Upper lobe of left lung (tissue), 6 donors: ENCODE measurements around the gene BRAT1. TPM values are rescaled to one million over a fixed set of nuclear protein-coding genes. Genes with fewer than 3 reads are reported as not detected.

Source experiments
- ATAC-seq, 2 donors: fragments of 200-7000 bp; cut with Tn5 transposase; one replicate each; pipeline ENCODE4 v1.9.1; 2022; ENCODE audit warnings: mild to moderate bottlenecking in 2 of 2, moderate library complexity in 2 of 2; ENCODE audit not compliant: low FRiP score in 2 of 2
- DNase-seq, 2 donors: peaks; one replicate each; pipeline ENCODE4 v3.0.0-alpha.2; 2019 to 2020
- H3K27ac ChIP-seq, 4 donors: fragments of 200-600 bp; sonication (generic); one replicate each; pipeline ENCODE4 v1.5.1; 2016 to 2019
- H3K27me3 ChIP-seq, 4 donors: fragments of 200-600 bp; sonication (generic); one replicate each; pipeline ENCODE4 v1.5.1; 2017 to 2019
- H3K36me3 ChIP-seq, 4 donors: fragments of 200-600 bp; sonication (generic); one replicate each; pipeline ENCODE4 v1.5.1; 2016 to 2019
- H3K4me1 ChIP-seq, 4 donors: fragments of 200-600 bp; sonication (generic); one replicate each; pipeline ENCODE4 v1.5.1; 2018 to 2019
- H3K4me3 ChIP-seq, 4 donors: fragments of 200-600 bp; sonication (generic); one replicate each; pipeline ENCODE4 v1.5.1; 2017 to 2019; ENCODE audit warnings: mild to moderate bottlenecking in 2 of 4, moderate library complexity in 1 of 4
- H3K9me3 ChIP-seq, 4 donors: fragments of 200-600 bp; sonication (generic); one replicate each; pipeline ENCODE4 v1.5.1; 2018 to 2019
- EP300 ChIP-seq, 4 donors: sonication (generic); formaldehyde crosslinking; IDR thresholded peaks; one replicate each; pipeline ENCODE4 v1.5.1; 2017; ENCODE audit warnings: antibody characterized with exemption in 4 of 4, control low read depth in 2 of 4
- POLR2A ChIP-seq, 4 donors: fragments of 450-650 bp; IDR thresholded peaks; one replicate each; pipeline ENCODE4 v1.5.1; 2016 to 2017; ENCODE audit warnings: antibody characterized with exemption in 4 of 4, mild to moderate bottlenecking in 2 of 4
- POLR2AphosphoS5 ChIP-seq, 2 donors: sonication (generic); formaldehyde crosslinking; IDR thresholded peaks; one replicate each; pipeline ENCODE4 v1.5.1; 2017; ENCODE audit warnings: antibody characterized with exemption in 2 of 2
- WGBS, 2 donors: methylation state at CpG; one replicate each; pipeline ENCODE4 v1.1.5; 2017 to 2018; 5-methylcytosine and 5-hydroxymethylcytosine counted together
- total RNA-seq, 6 donors: library from RNA; depleted of rRNA in 4 of 6; stranded (reverse); fragments of >200 nt in 4 of 6; gene quantifications; one replicate each; pipeline versions ENCODE4 v1.1.0 to v1.2.1, GENCODE V29; 2016 to 2021
- TF ChIP-seq, protein P1 (sequence below), 6 experiments: fragments of 450-650 bp in 4 of 6; fragments of 200-600 bp in 2 of 6; sonication (generic) in 2 of 6; IDR thresholded peaks; one replicate each; pipeline ENCODE4 v1.5.1; 2016 to 2019; ENCODE audit warnings: antibody characterized with exemption in 6 of 6
- donor health status: DM: no; HTN: no; CAD: no; lungs with moderate emphysema.
- donor health status: DM: no; HTN: yes; CAD: no; lungs with severe emphysema.

The BRAT1 gene
- total RNA-seq, 6 donors from 2014 or later = 23.9 to 68.3 (median 31.0) TPM

DNA sequence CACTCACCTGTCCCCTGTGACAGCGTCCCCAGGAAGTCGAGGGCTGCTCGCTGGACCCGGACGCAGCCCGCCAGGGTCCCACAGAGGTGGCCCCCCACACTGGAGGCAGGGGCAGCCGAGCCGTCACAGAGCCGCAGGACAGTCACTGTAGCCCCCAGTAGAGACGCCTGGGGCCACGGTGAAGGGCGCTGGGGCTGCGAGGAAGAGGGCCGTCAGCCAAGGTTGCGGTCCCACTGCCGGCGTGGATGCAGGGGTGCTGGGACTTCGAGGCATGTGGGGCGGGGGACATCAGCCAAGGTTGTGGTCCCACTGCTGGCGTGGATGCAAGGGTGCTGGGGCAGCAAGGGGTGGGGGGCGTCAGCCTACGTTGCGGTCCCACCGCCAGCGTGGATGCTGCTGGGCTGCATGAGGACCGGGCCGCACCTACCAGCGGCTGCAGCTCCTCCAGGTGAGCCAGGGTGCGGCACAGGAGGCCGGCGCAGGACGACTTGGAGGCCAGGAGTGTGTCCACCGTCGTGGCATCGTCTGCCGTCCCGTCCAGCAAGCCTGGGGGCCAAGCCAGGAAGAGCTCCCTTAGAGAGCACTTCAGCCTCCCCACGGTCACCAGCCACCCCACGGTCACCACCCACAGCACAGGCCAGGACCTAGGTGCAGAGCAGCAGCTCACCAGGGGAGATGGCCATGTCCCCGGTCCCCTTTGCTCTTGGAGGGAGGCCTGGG, 13.9 kb downstream of the BRAT1 start:
- TF ChIP-seq POLR2A (IDR thresholded peaks at IDR 0.05) (no peak), EP300 (IDR thresholded peaks at IDR 0.05) (no peak), POLR2AphosphoS5 (IDR thresholded peaks at IDR 0.05) (no peak)
- TF ChIP-seq, protein P1, sequence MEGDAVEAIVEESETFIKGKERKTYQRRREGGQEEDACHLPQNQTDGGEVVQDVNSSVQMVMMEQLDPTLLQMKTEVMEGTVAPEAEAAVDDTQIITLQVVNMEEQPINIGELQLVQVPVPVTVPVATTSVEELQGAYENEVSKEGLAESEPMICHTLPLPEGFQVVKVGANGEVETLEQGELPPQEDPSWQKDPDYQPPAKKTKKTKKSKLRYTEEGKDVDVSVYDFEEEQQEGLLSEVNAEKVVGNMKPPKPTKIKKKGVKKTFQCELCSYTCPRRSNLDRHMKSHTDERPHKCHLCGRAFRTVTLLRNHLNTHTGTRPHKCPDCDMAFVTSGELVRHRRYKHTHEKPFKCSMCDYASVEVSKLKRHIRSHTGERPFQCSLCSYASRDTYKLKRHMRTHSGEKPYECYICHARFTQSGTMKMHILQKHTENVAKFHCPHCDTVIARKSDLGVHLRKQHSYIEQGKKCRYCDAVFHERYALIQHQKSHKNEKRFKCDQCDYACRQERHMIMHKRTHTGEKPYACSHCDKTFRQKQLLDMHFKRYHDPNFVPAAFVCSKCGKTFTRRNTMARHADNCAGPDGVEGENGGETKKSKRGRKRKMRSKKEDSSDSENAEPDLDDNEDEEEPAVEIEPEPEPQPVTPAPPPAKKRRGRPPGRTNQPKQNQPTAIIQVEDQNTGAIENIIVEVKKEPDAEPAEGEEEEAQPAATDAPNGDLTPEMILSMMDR (IDR thresholded peaks at IDR 0.05) = no peak
- Histone ChIP-seq H3K4me1 (no peaks in the 10 kb centered on the region), H3K4me3 (no peak overlapping the region), H3K27ac (no peak overlapping the region), H3K27me3 (no peaks in the 10 kb centered on the region), H3K36me3 (peaks cover 17 to 85% (median 75%) of the 10 kb centered on the region in 4 donors), H3K9me3 (no peaks in the 10 kb centered on the region)
- ATAC-seq = no peak
- peak; percentile 21 to 81 for DNase-seq
- 94 to 95% methylated on average over 9 to 27 of the region's 40 CpGs for WGBS, 2 donors

DNA sequence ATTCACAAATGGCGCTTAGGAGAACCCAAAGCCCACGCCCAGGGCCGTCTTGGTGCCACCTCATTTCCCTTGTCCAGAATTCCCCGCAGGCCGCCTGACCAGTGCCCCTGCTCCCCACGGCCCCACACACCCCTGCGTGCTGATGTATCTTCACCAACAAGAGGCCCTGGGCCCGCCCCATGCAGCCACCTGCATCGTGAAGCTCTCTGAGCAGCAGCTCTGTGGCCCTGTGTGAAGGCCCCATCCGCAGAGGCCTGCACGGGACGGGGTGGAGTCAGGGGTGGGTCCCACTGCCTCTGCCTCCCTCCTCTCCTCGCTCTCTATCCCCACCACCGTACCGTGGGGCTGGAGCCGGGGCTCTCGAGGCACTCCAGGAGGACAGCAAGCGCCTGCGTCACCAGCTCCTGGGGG, 14.7 kb downstream of the BRAT1 start:
- Histone ChIP-seq H3K36me3 (peaks cover 17 to 77% (median 67%) of the 10 kb centered on the region in 4 donors), H3K4me3 (no peak overlapping the region), H3K27me3 (no peaks in the 10 kb centered on the region), H3K4me1 (no peaks in the 10 kb centered on the region), H3K27ac (no peak overlapping the region), H3K9me3 (no peaks in the 10 kb centered on the region)
- ATAC-seq (no peak), DNase-seq (peak in 1 of 2 donors; percentile 66)
- TF ChIP-seq POLR2AphosphoS5 (IDR thresholded peaks at IDR 0.05) (no peak), EP300 (IDR thresholded peaks at IDR 0.05) (no peak), POLR2A (IDR thresholded peaks at IDR 0.05) (no peak)
- TF ChIP-seq, protein P1 (IDR thresholded peaks at IDR 0.05) = no peak
- 93% methylated on average over 6 to 19 of the region's 19 CpGs for WGBS, 2 donors

DNA sequence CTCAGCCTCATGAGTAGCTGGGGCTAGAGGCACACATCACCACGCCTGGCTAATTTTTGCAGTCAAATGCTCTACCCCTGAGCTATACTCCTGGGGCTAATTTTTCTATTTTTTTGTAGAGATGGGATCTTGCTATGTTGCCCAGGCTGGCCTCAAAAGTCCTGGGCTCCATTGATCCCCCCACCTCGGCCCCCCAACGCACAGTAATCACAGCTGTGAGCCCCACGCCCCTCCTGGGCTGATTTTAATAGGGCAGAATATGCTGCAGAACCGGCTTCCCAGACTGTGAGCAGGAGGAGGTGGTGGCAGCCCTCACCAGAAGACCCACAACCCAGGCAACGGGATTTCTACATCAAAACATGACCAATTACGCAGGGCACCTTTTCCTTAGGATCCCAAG, 15.2 kb downstream of the BRAT1 start:
- no peak for TF ChIP-seq POLR2A (IDR thresholded peaks at IDR 0.05)
- no peak for TF ChIP-seq EP300 (IDR thresholded peaks at IDR 0.05)
- no peak for TF ChIP-seq POLR2AphosphoS5 (IDR thresholded peaks at IDR 0.05)
- TF ChIP-seq, protein P1 (IDR thresholded peaks at IDR 0.05) = no peak
- peaks cover 17 to 72% (median 65%) of the 10 kb centered on the region in 4 donors for H3K36me3 ChIP-seq

DNA sequence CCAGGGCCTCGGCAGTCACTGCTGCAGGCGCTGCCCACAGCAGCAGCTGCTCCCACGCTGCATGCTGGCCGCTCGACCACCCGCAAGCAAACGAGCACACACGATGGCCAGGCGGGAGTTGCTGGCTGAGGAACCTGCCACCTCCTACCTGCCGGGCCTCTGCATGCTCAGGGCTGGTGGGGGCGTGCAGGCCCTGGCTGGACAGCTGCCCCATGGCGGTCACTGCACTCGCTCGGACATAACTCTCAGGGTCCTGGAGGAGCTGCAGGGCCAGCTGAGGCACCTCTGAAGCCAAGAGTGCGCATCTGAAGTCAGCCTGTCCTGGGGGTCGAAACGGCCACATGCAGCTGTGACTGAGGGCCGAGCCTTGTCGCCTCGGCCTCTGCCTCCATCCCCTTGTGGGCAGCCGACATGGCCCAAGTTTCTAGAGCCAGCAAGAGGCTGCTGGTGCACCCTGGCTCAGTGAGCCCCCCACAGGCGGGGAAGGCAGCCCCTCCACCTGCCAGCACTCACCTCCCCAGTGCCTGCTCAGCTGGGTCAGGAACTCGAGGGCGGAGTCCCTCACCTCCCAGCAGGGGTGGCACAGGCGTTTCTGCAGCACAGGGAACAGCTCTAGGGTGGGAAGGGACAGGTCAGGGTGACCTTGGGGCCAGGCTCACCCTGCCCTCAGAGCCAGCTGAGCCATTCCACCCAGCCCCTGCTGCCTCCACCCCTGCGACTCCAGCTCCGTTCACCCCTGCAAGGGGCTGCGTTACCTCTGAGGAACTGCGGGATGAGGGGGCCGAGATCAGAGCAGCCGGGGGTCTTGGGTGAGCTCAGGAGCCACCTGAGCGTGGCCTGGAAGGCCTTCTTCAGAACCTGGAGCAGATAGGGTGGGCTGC, 16.1 kb downstream of the BRAT1 start:
- H3K27me3 ChIP-seq = no peaks in the 10 kb centered on the region
- no peak overlapping the region for H3K4me3 ChIP-seq
- H3K4me1 ChIP-seq = no peaks in the 10 kb centered on the region
- no peak for TF ChIP-seq POLR2AphosphoS5 (IDR thresholded peaks at IDR 0.05)
- no peak for TF ChIP-seq EP300 (IDR thresholded peaks at IDR 0.05)
- TF ChIP-seq, protein P1 (IDR thresholded peaks at IDR 0.05) = no peak
- no peak for TF ChIP-seq POLR2A (IDR thresholded peaks at IDR 0.05)
- H3K27ac ChIP-seq = no peak overlapping the region
- DNase-seq (peak; percentile 17 to 77), ATAC-seq (no peak)
- WGBS, 2 donors = 90 to 94% methylated on average over 2 to 27 of the region's 32 CpGs
- H3K9me3 ChIP-seq = no peaks in the 10 kb centered on the region
- peaks cover 11 to 63% (median 59%) of the 10 kb centered on the region in 4 donors for H3K36me3 ChIP-seq

More for the DNA sequence above, 15.2 kb downstream of the BRAT1 start:
- no peak for DNase-seq
- no peak overlapping the region for H3K4me3 ChIP-seq
- no peaks in the 10 kb centered on the region for H3K27me3 ChIP-seq
- H3K27ac ChIP-seq = no peak overlapping the region
- no peaks in the 10 kb centered on the region for H3K4me1 ChIP-seq
- no peak for ATAC-seq
- WGBS, 2 donors = 89 to 94% methylated on average over 7 of the region's 7 CpGs
- H3K9me3 ChIP-seq = no peaks in the 10 kb centered on the region
